Brain microvascular endothelial cell (primary cell): ENCODE results near the gene STRIP1.

Experiments
- DNase-seq: peaks from one replicate; pipeline ENCODE4 v3.0.0-alpha.2; 2020
- H3K27ac ChIP-seq: fragments of 250-450 bp; sonication (Bioruptor Pico); 2 replicates; pipeline ENCODE4 v1.5.1; 2020; ENCODE audit warnings: mild to moderate bottlenecking, moderate library complexity
- H3K27me3 ChIP-seq: fragments of 250-450 bp; sonication (Bioruptor Pico); replicated peaks from 2 replicates; pipeline ENCODE4 v1.5.1; 2020; ENCODE audit warnings: mild to moderate bottlenecking
- H3K36me3 ChIP-seq: fragments of 250-450 bp; sonication (Bioruptor Pico); replicated peaks from 2 replicates; pipeline ENCODE4 v1.5.1; 2020; ENCODE audit warnings: mild to moderate bottlenecking
- H3K4me3 ChIP-seq: 2 replicates; pipeline ENCODE4 v1.5.1; 2011; ENCODE audit warnings: low read depth, mild to moderate bottlenecking, control low read depth, low read length, moderate library complexity
- CTCF ChIP-seq: IDR thresholded peaks from 2 replicates; pipeline ENCODE4 v1.5.1; 2011; ENCODE audit warnings: low read depth, mild to moderate bottlenecking, moderate library complexity, low read length, control low read depth, inconsistent platforms; ENCODE audit errors: missing control alignments
- in situ Hi-C: cut with HindIII; loops from 2 replicates; pipeline ENCODE4 v1.10.0; 2017; ENCODE audit warnings: low sequenced_read_pairs, low pct_ligation_motif_present

STRIP1 gene

GRCh38 chr1:110064576-110065337 is 30.3 kb downstream of the STRIP1 start:
- DNase-seq: no peak
- no peak overlapping the region for H3K4me3 ChIP-seq
- peaks cover 31% of the 10 kb centered on the region for H3K27me3 ChIP-seq
- no peaks in the 10 kb centered on the region for H3K36me3 ChIP-seq
- no peak overlapping the region for H3K27ac ChIP-seq
- in situ Hi-C loops: no loop called here
- TF ChIP-seq CTCF: no peak

- no peak for TF ChIP-seq CTCF
- no peak for DNase-seq
- H3K27ac ChIP-seq: no peak overlapping the region
- no peak overlapping the region for H3K4me3 ChIP-seq
- H3K27me3 ChIP-seq: peaks cover 40% of the 10 kb centered on the region
- in situ Hi-C loops: no loop called here
- H3K36me3 ChIP-seq: no peaks in the 10 kb centered on the region
These were observed 31.4 kb downstream of the STRIP1 start for GRCh38 chr1:110065841-110066240.

- H3K27ac ChIP-seq: no peak overlapping the region
- H3K27me3 ChIP-seq: peaks cover 56% of the 10 kb centered on the region
- in situ Hi-C loops: no loop called here
- no peaks in the 10 kb centered on the region for H3K36me3 ChIP-seq
- no peak for TF ChIP-seq CTCF
- no peak for DNase-seq
- H3K4me3 ChIP-seq: no peak overlapping the region
These were observed 33.1 kb downstream of the STRIP1 start for GRCh38 chr1:110067479-110067892.

GRCh38 chr1:110067893-110068645 is 33.6 kb downstream of the STRIP1 start:
- Histone ChIP-seq H3K27me3 (peaks cover 60% of the 10 kb centered on the region), H3K27ac (no peak overlapping the region), H3K36me3 (no peaks in the 10 kb centered on the region), H3K4me3 (no peak overlapping the region)
- in situ Hi-C loops: no loop called here
- TF ChIP-seq CTCF: no peak
- DNase-seq: no peak

GRCh38 chr1:110068646-110069403 is 34.4 kb downstream of the STRIP1 start:
- no peak for DNase-seq
- no peaks in the 10 kb centered on the region for H3K36me3 ChIP-seq
- H3K27ac ChIP-seq: no peak overlapping the region
- no peak for TF ChIP-seq CTCF
- H3K4me3 ChIP-seq: no peak overlapping the region
- peaks cover 60% of the 10 kb centered on the region for H3K27me3 ChIP-seq
- in situ Hi-C loops: no loop called here
